ENCODE data around the gene AK2.
"Not testable (repeated sequence)": the region's sequence is repeated elsewhere in the genome, so short reads cannot be mapped to it uniquely, and the experiment has no call there.

AK2 gene

DNA sequence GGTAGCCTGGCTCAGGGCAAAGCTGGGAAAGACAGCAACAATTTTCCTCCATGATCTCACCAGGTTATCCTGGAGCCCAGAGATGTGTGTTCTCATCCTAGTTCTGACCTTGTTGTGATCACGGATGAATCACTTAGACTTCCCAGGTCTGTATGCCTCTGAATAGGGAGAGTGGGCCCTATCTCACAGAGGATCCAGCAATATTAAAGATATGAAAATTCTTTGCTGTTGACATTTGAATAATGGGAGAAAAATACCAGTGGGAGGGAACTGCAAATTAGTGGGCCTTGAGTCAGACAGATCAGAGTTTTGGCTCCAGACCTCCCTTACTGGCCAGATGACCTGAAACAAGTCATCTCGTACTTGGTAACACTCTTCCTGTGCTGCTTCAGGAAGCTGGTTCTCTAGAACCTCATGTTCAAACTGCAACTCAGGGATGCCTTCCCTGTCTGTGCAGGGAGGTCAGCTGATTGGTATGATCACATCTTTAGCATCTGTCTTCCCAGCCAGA lies 39.2 kb downstream of the AK2 start:
- DNase-seq, result no peak

DNA sequence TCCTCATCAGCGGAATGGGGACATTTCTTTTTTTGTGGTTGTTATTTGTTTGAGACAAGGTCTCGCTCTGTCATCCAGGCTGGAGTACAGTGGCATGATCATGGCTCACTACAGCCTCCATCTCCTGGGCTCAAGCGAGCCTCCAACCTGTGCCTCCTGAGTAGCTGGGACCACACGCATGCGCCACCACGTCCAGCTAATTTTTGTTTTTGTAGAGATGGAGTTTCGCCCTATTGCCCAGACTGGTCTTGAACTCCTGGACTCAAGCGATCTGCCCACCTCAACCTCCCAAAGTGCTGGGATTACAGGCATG lies 43.4 kb downstream of the AK2 start:
- not testable (repeated sequence) for DNase-seq

GRCh38 chr1:32992489-32993323 lies 44.0 kb downstream of the AK2 start:
- no peak for DNase-seq

GRCh38 chr1:32991819-32992488 lies 44.7 kb downstream of the AK2 start:
- no peak for DNase-seq

- DNase-seq, result no peak
Observed at GRCh38 chr1:32991386-32991785, 45.3 kb downstream of the AK2 start.

GRCh38 chr1:32990887-32991286 lies 45.8 kb downstream of the AK2 start:
- DNase-seq, result no peak

GRCh38 chr1:32989160-32990050 lies 47.3 kb downstream of the AK2 start:
- DNase-seq, result no peak

GRCh38 chr1:32988665-32989064 lies 48.0 kb downstream of the AK2 start:
- no peak for DNase-seq

GRCh38 chr1:32985226-32985625 lies 51.5 kb downstream of the AK2 start:
- DNase-seq, result no peak

GRCh38 chr1:32984455-32985171 lies 52.1 kb downstream of the AK2 start:
- DNase-seq, result no peak

GRCh38 chr1:32984090-32984454 lies 52.6 kb downstream of the AK2 start:
- no peak for DNase-seq

DNA sequence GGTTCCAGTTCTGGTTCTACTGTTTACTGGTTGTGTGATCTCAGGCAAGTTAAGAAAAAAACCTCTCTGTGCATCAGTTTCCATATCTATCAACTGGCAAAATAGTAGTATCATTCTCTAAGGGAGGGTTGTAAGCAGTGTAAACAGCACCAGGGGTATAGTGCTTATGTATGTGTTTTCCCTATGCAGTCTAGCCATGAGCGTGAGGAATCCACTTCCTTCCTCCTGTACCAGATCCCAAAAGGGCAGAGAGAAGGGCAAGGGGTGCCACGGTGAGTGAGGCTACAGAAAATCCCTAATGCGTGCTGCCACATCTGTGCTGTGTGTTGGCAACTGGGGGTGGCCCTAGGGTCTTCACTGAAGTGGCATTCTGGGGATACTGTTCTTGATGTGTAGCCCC lies 53.7 kb downstream of the AK2 start:
- DNase-seq, result no peak

GRCh38 chr1:32981003-32981901 lies 55.4 kb downstream of the AK2 start:
- peak; percentile 44 for DNase-seq

DNA sequence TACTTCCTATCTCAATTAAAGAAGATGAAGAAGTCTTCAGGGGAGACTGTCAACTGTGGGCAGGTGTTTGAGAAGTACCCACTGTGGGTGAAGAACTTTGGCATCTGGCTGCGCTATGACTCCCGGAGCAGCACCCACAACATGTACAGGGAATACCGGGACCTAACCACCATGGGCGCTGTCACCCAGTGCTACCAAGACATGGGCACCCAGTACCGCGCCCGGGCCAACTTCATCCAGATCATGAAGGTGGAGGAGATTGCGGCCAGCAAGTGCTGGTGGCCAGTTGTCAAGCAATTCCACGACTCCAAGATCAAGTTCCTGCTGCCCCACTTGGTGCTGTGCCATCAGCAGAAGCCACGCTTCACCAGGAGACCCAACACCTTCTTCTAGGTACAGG lies 56.6 kb downstream of the AK2 start:
- DNase-seq, result no peak

GRCh38 chr1:32978854-32979253 lies 57.8 kb downstream of the AK2 start:
- no peak for DNase-seq

- DNase-seq, result no peak
Observed at GRCh38 chr1:32977546-32978087, 59.1 kb downstream of the AK2 start.

- DNase-seq, result not testable (repeated sequence)
Observed at GRCh38 chr1:32975055-32975454, 61.6 kb downstream of the AK2 start.

DNA sequence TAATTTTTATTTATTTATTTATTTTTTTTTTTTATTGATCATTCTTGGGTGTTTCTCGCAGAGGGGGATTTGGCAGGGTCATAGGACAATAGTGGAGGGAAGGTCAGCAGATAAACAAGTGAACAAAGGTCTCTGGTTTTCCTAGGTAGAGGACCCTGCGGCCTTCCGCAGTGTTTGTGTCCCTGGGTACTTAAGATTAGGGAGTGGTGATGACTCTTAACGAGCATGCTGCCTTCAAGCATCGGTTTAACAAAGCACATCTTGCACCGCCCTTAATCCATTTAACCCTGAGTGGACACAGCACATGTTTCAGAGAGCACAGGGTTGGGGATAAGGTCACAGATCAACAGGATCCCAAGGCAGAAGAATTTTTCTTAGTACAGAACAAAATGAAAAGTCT lies 63.2 kb downstream of the AK2 start:
- not testable (repeated sequence) for DNase-seq

GRCh38 chr1:32972814-32973428 lies 63.8 kb downstream of the AK2 start:
- no peak for DNase-seq

DNA sequence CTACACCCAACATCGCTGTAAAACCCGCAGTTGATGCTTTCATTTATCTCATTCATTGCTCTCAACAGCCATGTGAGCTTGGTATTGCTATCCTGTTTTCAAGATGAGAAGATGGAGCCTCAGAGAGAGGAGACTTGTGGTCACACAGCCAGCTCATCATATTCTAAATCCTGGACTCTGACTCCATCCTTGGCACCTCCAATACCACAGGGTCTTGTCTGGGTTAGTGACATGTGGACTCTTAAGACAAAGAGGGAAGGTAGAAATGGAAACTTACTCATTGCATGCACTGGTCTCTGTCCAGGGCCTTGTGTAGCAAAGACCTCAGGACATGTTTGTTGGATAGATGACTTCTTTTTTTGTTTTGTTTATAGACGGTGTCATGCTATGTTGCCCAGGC lies 65.1 kb downstream of the AK2 start:
- no peak for DNase-seq

- no peak for DNase-seq
Observed at GRCh38 chr1:32971156-32971555, 65.5 kb downstream of the AK2 start.
